HCT116 (cell line): ENCODE data around the gene CSPG4. TPM values are rescaled to one million over a fixed set of nuclear protein-coding genes. Genes with fewer than 3 reads are reported as not detected.
A peak's percentile ranks its signal among the peaks of the same experiment; 100 is the strongest.

Source experiments
- ATAC-seq: fragments of 200-7000 bp; cut with Tn5 transposase; 2 replicates; pipeline ENCODE4 v1.9.1; 2020; ENCODE audit warnings: mild to moderate bottlenecking, moderate library complexity
- BruUV-seq: library from RNA; stranded (reverse); fragments of 400-500 nt; replicated peaks from 2 replicates; lab custom pipeline; 2021; lab: Mats Ljungman, UMichigan
- CTCF ChIA-PET: fragments of 300-600 bp; sonication (Branson Sonifier 250); formaldehyde crosslinking; loops from one replicate; lab custom pipeline; 2021; ENCODE audit warnings: antibody characterized with exemption; lab: Charles Lee
- POLR2A ChIA-PET: fragments of 300-600, 350-600 bp; sonication (Branson Sonifier 250); formaldehyde crosslinking; loops from one replicate; lab custom pipeline; 2021; ENCODE audit warnings: antibody characterized with exemption; lab: Charles Lee
- RAD21 ChIA-PET, 2 experiments: fragments of 300-600 bp; sonication (Branson Sonifier 250); formaldehyde crosslinking; loops; one replicate each; lab custom pipeline; 2023; ENCODE audit warnings: low total read pairs in 2 of 2; ENCODE audit not compliant: uncharacterized antibody in 2 of 2, unreplicated experiment in 2 of 2, low non-redundant PET in 1 of 2; lab: Charles Lee
- DNase-seq: peaks from one replicate; pipeline ENCODE4 v3.0.0-alpha.2; 2010; ENCODE audit warnings: low read depth, low spot score
- H2AFZ ChIP-seq: fragments of 200-600 bp; shearing (Covaris generic), sonication (generic); 2 replicates; pipeline ENCODE4 v1.6.1; 2017; ENCODE audit warnings: low read depth, mixed run types, mixed read lengths, antibody characterized with exemption, low read length; ENCODE audit not compliant: poor library complexity, severe bottlenecking
- H3K27ac ChIP-seq: 2 replicates; pipeline ENCODE4 v1.5.1; 2012; ENCODE audit warnings: low read depth, low read length
- H3K27me3 ChIP-seq: fragments of 200-600 bp; sonication (generic); 2 replicates; pipeline ENCODE4 v1.6.1; 2016; ENCODE audit warnings: mixed run types, low read length, mixed read lengths; ENCODE audit not compliant: insufficient read depth
- H3K36me3 ChIP-seq, 2 experiments: fragments of 200-500 bp in 1 of 2; fragments of 200-600 bp in 1 of 2; sonication (Bioruptor generic) in 1 of 2; sonication (generic) in 1 of 2; 2 replicates each; pipeline versions ENCODE4 v1.5.1 to v1.6.1; 2014 to 2016; ENCODE audit warnings: low read length in 2 of 2, inconsistent platforms in 1 of 2, mixed read lengths in 1 of 2, mixed run types in 1 of 2; ENCODE audit not compliant: insufficient read depth in 2 of 2, control insufficient read depth in 1 of 2
- H3K4me1 ChIP-seq, 2 experiments: fragments of 200-600 bp in 1 of 2; sonication (generic) in 1 of 2; 2 replicates each; pipeline versions ENCODE4 v1.5.1 to v1.6.1; 2012 to 2017; ENCODE audit warnings: low read length in 2 of 2, inconsistent platforms in 1 of 2, mild to moderate bottlenecking in 1 of 2, mixed read lengths in 1 of 2, mixed run types in 1 of 2, moderate library complexity in 1 of 2; ENCODE audit not compliant: insufficient read depth in 2 of 2, control insufficient read depth in 1 of 2
- H3K4me2 ChIP-seq: fragments of 200-600 bp; sonication (generic); 2 replicates; pipeline ENCODE4 v1.6.1; 2017; ENCODE audit warnings: mixed run types, low read length, mixed read lengths
- H3K4me3 ChIP-seq, 2 experiments: fragments of 200-600 bp in 1 of 2; sonication (generic) in 1 of 2; replicated peaks in 1 of 2; 2 replicates each; pipeline ENCODE4 v1.5.1; 2011 to 2016; ENCODE audit warnings: low read length in 2 of 2, control low read depth in 1 of 2, low read depth in 1 of 2, mild to moderate bottlenecking in 1 of 2, mixed read lengths in 1 of 2, mixed run types in 1 of 2
- H3K79me2 ChIP-seq: fragments of 200-600 bp; sonication (generic); 2 replicates; pipeline ENCODE4 v1.6.1; 2017; ENCODE audit warnings: mild to moderate bottlenecking, mixed run types, low read length, moderate library complexity, mixed read lengths; ENCODE audit not compliant: insufficient read depth
- H3K9ac ChIP-seq: fragments of 200-600 bp; sonication (generic); 2 replicates; pipeline ENCODE4 v1.6.1; 2016; ENCODE audit warnings: low read length, mixed read lengths
- H3K9me2 ChIP-seq: fragments of 200-600 bp; sonication (generic), shearing (Covaris generic); 2 replicates; pipeline ENCODE4 v1.6.1; 2017; ENCODE audit warnings: mixed run types, mild to moderate bottlenecking, moderate library complexity; ENCODE audit not compliant: insufficient read depth
- H3K9me3 ChIP-seq, 2 experiments: fragments of 200-500 bp in 1 of 2; fragments of 200-600 bp in 1 of 2; sonication (Bioruptor generic) in 1 of 2; sonication (generic) in 1 of 2; 2 replicates each; pipeline ENCODE4 v1.6.1; 2014 to 2017; ENCODE audit warnings: low read length in 2 of 2, mixed read lengths in 2 of 2, inconsistent platforms in 1 of 2, low read depth in 1 of 2, mild to moderate bottlenecking in 1 of 2, mixed run types in 1 of 2, moderate library complexity in 1 of 2; ENCODE audit not compliant: control insufficient read depth in 1 of 2, insufficient read depth in 1 of 2
- H4K20me1 ChIP-seq: fragments of 200-600 bp; sonication (generic), shearing (Covaris generic); 2 replicates; pipeline ENCODE4 v1.6.1; 2017; ENCODE audit warnings: mixed run types, mild to moderate bottlenecking, moderate library complexity; ENCODE audit not compliant: insufficient read depth
- ATF3 ChIP-seq: IDR thresholded peaks from 2 replicates; pipeline ENCODE4 v1.6.1; 2012
- CBX3 ChIP-seq: IDR thresholded peaks from 2 replicates; pipeline ENCODE4 v1.6.1; 2012; ENCODE audit warnings: low read depth
- CEBPB ChIP-seq: IDR thresholded peaks from 2 replicates; pipeline ENCODE4 v1.6.1; 2012; ENCODE audit warnings: low read depth
- CTCF ChIP-seq, 3 experiments: fragments of 200-600 bp in 1 of 3; sonication (generic) in 1 of 3; IDR thresholded peaks in 2 of 3; conservative IDR thresholded peaks in 1 of 3; 2 replicates each; pipeline ENCODE4 v1.5.1; 2012 to 2017; ENCODE audit warnings: low read depth in 2 of 3, low read length in 2 of 3, antibody characterized with exemption in 1 of 3, borderline replicate concordance in 1 of 3, control low read depth in 1 of 3, mild to moderate bottlenecking in 1 of 3, mixed read lengths in 1 of 3, mixed run types in 1 of 3, moderate library complexity in 1 of 3; ENCODE audit not compliant: insufficient read depth in 1 of 3
- EGR1 ChIP-seq: IDR thresholded peaks from 2 replicates; pipeline ENCODE4 v1.6.1; 2012; ENCODE audit warnings: low read depth
- EZH2phosphoT487 ChIP-seq: fragments of 200-600 bp; IDR thresholded peaks from 2 replicates; pipeline ENCODE4 v1.6.1; 2018; ENCODE audit warnings: antibody characterized with exemption, borderline replicate concordance
- JUND ChIP-seq: IDR thresholded peaks from 2 replicates; pipeline ENCODE4 v1.6.1; 2012
- MAX ChIP-seq: IDR thresholded peaks from 2 replicates; pipeline ENCODE4 v1.6.1; 2012
- POLR2AphosphoS5 ChIP-seq: IDR thresholded peaks from 2 replicates; pipeline ENCODE4 v1.6.1; 2011; ENCODE audit warnings: mild to moderate bottlenecking, low read depth, low read length, moderate library complexity
- RAD21 ChIP-seq: IDR thresholded peaks from 2 replicates; pipeline ENCODE4 v1.6.1; 2012; ENCODE audit warnings: low read depth, mild to moderate bottlenecking
- SP1 ChIP-seq: IDR thresholded peaks from 2 replicates; pipeline ENCODE4 v1.6.1; 2012; ENCODE audit warnings: low read depth
- SRF ChIP-seq: IDR thresholded peaks from 2 replicates; pipeline ENCODE4 v1.6.1; 2012; ENCODE audit warnings: low read depth
- TCF7L2 ChIP-seq: IDR thresholded peaks from 2 replicates; pipeline ENCODE4 v1.7.0; 2011; ENCODE audit warnings: borderline replicate concordance, inconsistent platforms; ENCODE audit not compliant: insufficient read depth, insufficient read length; ENCODE audit errors: extremely low read depth
- ZBTB33 ChIP-seq: IDR thresholded peaks from 2 replicates; pipeline ENCODE4 v1.6.1; 2011; ENCODE audit warnings: mild to moderate bottlenecking, low read length, moderate library complexity; ENCODE audit not compliant: insufficient replicate concordance; ENCODE audit errors: extremely low read depth
- ZNF274 ChIP-seq: fragments of 200-500 bp; sonication (Bioruptor generic); IDR thresholded peaks from 2 replicates; pipeline ENCODE4 v1.6.1; 2014; ENCODE audit warnings: mild to moderate bottlenecking, low read depth, low read length, inconsistent platforms
- intact Hi-C: fragments of 100-400 bp; cut with micrococcal nuclease; formaldehyde crosslinking; loops from 2 replicates; pipeline ENCODE4 v1.10.0; 2022
- total RNA-seq: library from RNA; stranded (reverse); gene quantifications from one replicate; pipeline ENCODE4 v1.2.1, GENCODE V29; 2021; ENCODE audit not compliant: unreplicated experiment

Gene CSPG4
- total RNA-seq, 1 experiment from 2014 or later, result 18.1 TPM

- no peaks in the 10 kb centered on the region for H3K9me2 ChIP-seq
- TF ChIP-seq MAX (no peak), CBX3 (no peak), RAD21 (no peak), TCF7L2 (no peak), EGR1 (no peak), JUND (no peak), CEBPB (no peak), SRF (no peak), CTCF (IDR thresholded peaks at IDR 0.05 in 2 of 3, conservative IDR thresholded peaks at IDR 0.05 in 1 of 3; ENCODE audit: borderline replicate concordance in 1 of 3, insufficient read depth in 1 of 3, low read depth in 2 of 3, low read length in 2 of 3) (no peak), ZNF274 (no peak), ATF3 (no peak), SP1 (no peak), EZH2phosphoT487 (no peak), POLR2AphosphoS5 (no peak), ZBTB33 (no peak)
- ChIA-PET CTCF (interaction anchor here (1.2 to 1.4 kb wide), 2 partner anchors 9 to 226 kb away, joined by 4 to 9 read pairs; no protein-coding TSS in a partner anchor), RAD21 (interaction anchor here in 1 of 2 experiments (0.6 kb wide), 1 partner anchor 52 kb away, joined by 5 read pairs; no protein-coding TSS in a partner anchor), POLR2A (no interaction called here)
- H4K20me1 ChIP-seq, result no peaks in the 10 kb centered on the region
- no peak overlapping the region; the same call in 1 of the 2 replicates for H3K27ac ChIP-seq
- H3K9me3 ChIP-seq, result no peaks in the 10 kb centered on the region
- ATAC-seq (no peak), DNase-seq (no peak)
- peak overlapping the region; percentile 63 for H3K4me2 ChIP-seq
- H3K27me3 ChIP-seq, result no peaks in the 10 kb centered on the region
- H3K9ac ChIP-seq, result peak overlapping the region; percentile 33; the same call in 1 of the 2 replicates
- no TSS peak for BruUV-seq
- H2AFZ ChIP-seq, result no peak overlapping the region
- H3K4me3 ChIP-seq, result no peak overlapping the region
- intact Hi-C loops, result no loop called here
- H3K36me3 ChIP-seq, result no peaks in the 10 kb centered on the region
- H3K79me2 ChIP-seq, result no peaks in the 10 kb centered on the region
- peaks cover 10 to 19% of the 10 kb centered on the region in 2 experiments; a peak in 3 of 4 replicates for H3K4me1 ChIP-seq
Observed at GRCh38 chr15:75695220-75695619, 17.4 kb downstream of the CSPG4 start.
